Measurements from ENCODE around the gene SLC22A14. TPM values are rescaled to one million over a fixed set of nuclear protein-coding genes. Genes with fewer than 3 reads are reported as not detected.

SLC22A14 gene
- total and polyA plus RNA-seq, 2 donors from 2014 or later, result 0.19 to 0.75 TPM

GRCh38 chr3:38250198-38250597 lies 31.9 kb upstream of the SLC22A14 start:
- intact Hi-C loops (cut with DNase I), result no loop called here
- H3K9ac ChIP-seq (ENCODE audit: low read length in 3 of 3), result no peak overlapping the region

GRCh38 chr3:38251197-38251596 lies 30.9 kb upstream of the SLC22A14 start:
- DNase-seq (no peak), FAIRE-seq (no peak)
- Histone ChIP-seq H3K27me3 (ENCODE audit: control insufficient read depth, insufficient read depth, low read length) (no peaks in the 10 kb centered on the region), H3K27ac (ENCODE audit: low read depth in 2 of 2, low read length in 2 of 2) (no peak overlapping the region), H3K9me3 (ENCODE audit: control insufficient read depth in 2 of 3, insufficient read depth in 1 of 3, low read length in 3 of 3) (no peaks in the 10 kb centered on the region), H3K4me1 (ENCODE audit: control insufficient read depth in 2 of 3, insufficient read depth in 2 of 3, low read depth in 1 of 3, low read length in 3 of 3) (peaks cover 0 to 10% (median 0%) of the 10 kb centered on the region in 3 donors), H3K36me3 (ENCODE audit: control insufficient read depth in 2 of 3, insufficient read depth in 3 of 3, low read length in 3 of 3) (peaks cover 3 to 36% (median 20%) of the 10 kb centered on the region in 3 donors), H3K9ac (ENCODE audit: low read length in 3 of 3) (no peak overlapping the region), H3K4me3 (ENCODE audit: low read length in 3 of 3) (no peak overlapping the region)
- intact Hi-C loops (cut with DNase I), result no loop called here
- TF ChIP-seq CTCF (IDR thresholded peaks at IDR 0.05; ENCODE audit: borderline replicate concordance, extremely low read depth, insufficient read depth), result no peak

More at GRCh38 chr3:38250198-38250597, 31.9 kb upstream of the SLC22A14 start:
- H3K27ac ChIP-seq (ENCODE audit: low read depth in 2 of 2, low read length in 2 of 2), result no peak overlapping the region
- no peak overlapping the region for H3K4me3 ChIP-seq (ENCODE audit: low read length in 3 of 3)
- peaks cover 3 to 36% (median 20%) of the 10 kb centered on the region in 3 donors for H3K36me3 ChIP-seq (ENCODE audit: control insufficient read depth in 2 of 3, insufficient read depth in 3 of 3, low read length in 3 of 3)
- no peak for DNase-seq
- no peak for TF ChIP-seq CTCF (IDR thresholded peaks at IDR 0.05; ENCODE audit: borderline replicate concordance, extremely low read depth, insufficient read depth)
- H3K9me3 ChIP-seq (ENCODE audit: control insufficient read depth in 2 of 3, insufficient read depth in 1 of 3, low read length in 3 of 3), result no peaks in the 10 kb centered on the region
- FAIRE-seq, result no peak
- H3K27me3 ChIP-seq (ENCODE audit: control insufficient read depth, insufficient read depth, low read length), result no peaks in the 10 kb centered on the region
- H3K4me1 ChIP-seq (ENCODE audit: control insufficient read depth in 2 of 3, insufficient read depth in 2 of 3, low read depth in 1 of 3, low read length in 3 of 3), result peaks cover 0 to 10% (median 0%) of the 10 kb centered on the region in 3 donors

GRCh38 chr3:38253704-38254103 lies 28.4 kb upstream of the SLC22A14 start:
- FAIRE-seq (no peak), DNase-seq (no peak)
- no peak overlapping the region for H3K9ac ChIP-seq (ENCODE audit: low read length in 3 of 3)
- no peak overlapping the region for H3K4me3 ChIP-seq (ENCODE audit: low read length in 3 of 3)
- TF ChIP-seq CTCF (IDR thresholded peaks at IDR 0.05; ENCODE audit: borderline replicate concordance, extremely low read depth, insufficient read depth), result no peak
- intact Hi-C loops (cut with DNase I), result no loop called here
- H3K36me3 ChIP-seq (ENCODE audit: control insufficient read depth in 2 of 3, insufficient read depth in 3 of 3, low read length in 3 of 3), result peaks cover 3 to 31% (median 18%) of the 10 kb centered on the region in 3 donors
- peaks cover 0 to 4% (median 0%) of the 10 kb centered on the region in 3 donors for H3K4me1 ChIP-seq (ENCODE audit: control insufficient read depth in 2 of 3, insufficient read depth in 2 of 3, low read depth in 1 of 3, low read length in 3 of 3)
- no peaks in the 10 kb centered on the region for H3K27me3 ChIP-seq (ENCODE audit: control insufficient read depth, insufficient read depth, low read length)
- no peak overlapping the region for H3K27ac ChIP-seq (ENCODE audit: low read depth in 2 of 2, low read length in 2 of 2)
- no peaks in the 10 kb centered on the region for H3K9me3 ChIP-seq (ENCODE audit: control insufficient read depth in 2 of 3, insufficient read depth in 1 of 3, low read length in 3 of 3)

- H3K9ac ChIP-seq (ENCODE audit: low read length in 3 of 3), result no peak overlapping the region
- DNase-seq (no peak), FAIRE-seq (no peak)
- no peak overlapping the region for H3K27ac ChIP-seq (ENCODE audit: low read depth in 2 of 2, low read length in 2 of 2)
- no peak overlapping the region for H3K4me3 ChIP-seq (ENCODE audit: low read length in 3 of 3)
- H3K4me1 ChIP-seq (ENCODE audit: control insufficient read depth in 2 of 3, insufficient read depth in 2 of 3, low read depth in 1 of 3, low read length in 3 of 3), result peaks cover 0 to 6% (median 0%) of the 10 kb centered on the region in 3 donors
- intact Hi-C loops (cut with DNase I), result no loop called here
- peaks cover 3 to 22% (median 16%) of the 10 kb centered on the region in 3 donors for H3K36me3 ChIP-seq (ENCODE audit: control insufficient read depth in 2 of 3, insufficient read depth in 3 of 3, low read length in 3 of 3)
- H3K9me3 ChIP-seq (ENCODE audit: control insufficient read depth in 2 of 3, insufficient read depth in 1 of 3, low read length in 3 of 3), result no peaks in the 10 kb centered on the region
- TF ChIP-seq CTCF (IDR thresholded peaks at IDR 0.05; ENCODE audit: borderline replicate concordance, extremely low read depth, insufficient read depth), result no peak
- no peaks in the 10 kb centered on the region for H3K27me3 ChIP-seq (ENCODE audit: control insufficient read depth, insufficient read depth, low read length)
Observed at GRCh38 chr3:38254872-38255271, 27.2 kb upstream of the SLC22A14 start.

Data from kidney (tissue), 14 donors.